C4-2B (cell line): ENCODE results near the gene ARID5B.

Experiments
- ZFX ChIP-seq: fragments of 450-650 bp; IDR thresholded peaks from 2 replicates; pipeline ENCODE4 v1.6.1; 2017
- TF ChIP-seq, protein P1 (sequence below): fragments of 450-650 bp; conservative IDR thresholded peaks from 2 replicates; pipeline ENCODE4 v1.5.1; 2017; ENCODE audit warnings: mild to moderate bottlenecking

DNA sequence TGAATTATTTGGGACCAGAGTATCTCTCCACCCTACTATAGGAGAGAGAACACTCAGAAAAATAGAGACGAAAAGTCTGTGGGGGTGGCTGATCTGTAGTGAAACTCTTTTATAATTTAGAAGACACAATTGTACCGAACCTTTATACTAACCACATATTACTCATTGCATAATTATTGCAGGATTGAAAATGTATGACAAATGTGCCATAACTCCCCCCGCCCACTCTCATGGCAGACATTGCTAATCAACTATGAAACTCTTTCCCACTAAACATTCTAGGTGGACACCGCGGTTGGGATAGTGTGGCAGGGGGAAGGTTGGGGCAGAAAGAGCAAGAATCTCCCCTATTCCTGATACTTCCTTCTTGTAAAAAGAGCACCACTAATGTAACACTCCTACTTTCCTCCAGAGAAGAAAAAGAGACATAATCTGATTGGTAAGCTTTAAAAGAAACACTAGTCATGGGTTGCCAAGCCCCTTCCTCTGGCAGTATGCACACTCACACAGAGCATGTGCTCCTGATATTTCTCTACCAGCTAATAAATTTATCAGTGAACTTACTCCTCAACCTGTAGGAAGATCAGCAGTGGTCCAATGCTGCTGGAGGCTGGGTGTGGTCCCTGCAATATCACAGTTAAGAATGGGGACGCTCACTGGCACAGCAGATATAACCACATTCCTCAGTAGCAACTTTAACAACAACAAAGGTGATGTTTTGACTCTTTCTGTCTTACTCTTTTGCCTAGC, 18.7 kb upstream of the ARID5B start:
- TF ChIP-seq, protein P1, sequence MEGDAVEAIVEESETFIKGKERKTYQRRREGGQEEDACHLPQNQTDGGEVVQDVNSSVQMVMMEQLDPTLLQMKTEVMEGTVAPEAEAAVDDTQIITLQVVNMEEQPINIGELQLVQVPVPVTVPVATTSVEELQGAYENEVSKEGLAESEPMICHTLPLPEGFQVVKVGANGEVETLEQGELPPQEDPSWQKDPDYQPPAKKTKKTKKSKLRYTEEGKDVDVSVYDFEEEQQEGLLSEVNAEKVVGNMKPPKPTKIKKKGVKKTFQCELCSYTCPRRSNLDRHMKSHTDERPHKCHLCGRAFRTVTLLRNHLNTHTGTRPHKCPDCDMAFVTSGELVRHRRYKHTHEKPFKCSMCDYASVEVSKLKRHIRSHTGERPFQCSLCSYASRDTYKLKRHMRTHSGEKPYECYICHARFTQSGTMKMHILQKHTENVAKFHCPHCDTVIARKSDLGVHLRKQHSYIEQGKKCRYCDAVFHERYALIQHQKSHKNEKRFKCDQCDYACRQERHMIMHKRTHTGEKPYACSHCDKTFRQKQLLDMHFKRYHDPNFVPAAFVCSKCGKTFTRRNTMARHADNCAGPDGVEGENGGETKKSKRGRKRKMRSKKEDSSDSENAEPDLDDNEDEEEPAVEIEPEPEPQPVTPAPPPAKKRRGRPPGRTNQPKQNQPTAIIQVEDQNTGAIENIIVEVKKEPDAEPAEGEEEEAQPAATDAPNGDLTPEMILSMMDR = no peak
- TF ChIP-seq ZFX = no peak
